HFF-Myc (cell line): Measurements from ENCODE around the gene RBM12.
"Not testable (repeated sequence)": the region's sequence is repeated elsewhere in the genome, so short reads cannot be mapped to it uniquely, and the experiment has no call there.

Source experiments
- DNase-seq: peaks from one replicate; pipeline ENCODE4 v3.0.0-alpha.2; 2011; ENCODE audit warnings: low read depth; ENCODE audit errors: extremely low read depth
- H3K4me3 ChIP-seq: replicated peaks from 2 replicates; pipeline ENCODE4 v1.5.1; 2011; ENCODE audit warnings: low read depth, mild to moderate bottlenecking, control low read depth, low read length
- TF ChIP-seq, protein P1 (sequence below): IDR thresholded peaks from 2 replicates; pipeline ENCODE4 v1.5.1; 2012; ENCODE audit warnings: mild to moderate bottlenecking, low read depth, low read length, control low read depth; ENCODE audit errors: missing control alignments

Gene RBM12

GRCh38 chr20:35664466-35665206 is at the start of gene RBM12, which contains the start of gene CPNE1:
TSS of gene RBM12 (minus strand) at chr20:35664900. CDS start at chr20:35655322, 9,578 bp downstream.
TSS of gene CPNE1 (minus strand) at chr20:35664900. CDS start at chr20:35632923, 31,977 bp downstream.
- DNase-seq: peak; percentile 85
- H3K4me3 ChIP-seq: peak within 1 kb of the TSS; percentile 99
- TF ChIP-seq, protein P1, sequence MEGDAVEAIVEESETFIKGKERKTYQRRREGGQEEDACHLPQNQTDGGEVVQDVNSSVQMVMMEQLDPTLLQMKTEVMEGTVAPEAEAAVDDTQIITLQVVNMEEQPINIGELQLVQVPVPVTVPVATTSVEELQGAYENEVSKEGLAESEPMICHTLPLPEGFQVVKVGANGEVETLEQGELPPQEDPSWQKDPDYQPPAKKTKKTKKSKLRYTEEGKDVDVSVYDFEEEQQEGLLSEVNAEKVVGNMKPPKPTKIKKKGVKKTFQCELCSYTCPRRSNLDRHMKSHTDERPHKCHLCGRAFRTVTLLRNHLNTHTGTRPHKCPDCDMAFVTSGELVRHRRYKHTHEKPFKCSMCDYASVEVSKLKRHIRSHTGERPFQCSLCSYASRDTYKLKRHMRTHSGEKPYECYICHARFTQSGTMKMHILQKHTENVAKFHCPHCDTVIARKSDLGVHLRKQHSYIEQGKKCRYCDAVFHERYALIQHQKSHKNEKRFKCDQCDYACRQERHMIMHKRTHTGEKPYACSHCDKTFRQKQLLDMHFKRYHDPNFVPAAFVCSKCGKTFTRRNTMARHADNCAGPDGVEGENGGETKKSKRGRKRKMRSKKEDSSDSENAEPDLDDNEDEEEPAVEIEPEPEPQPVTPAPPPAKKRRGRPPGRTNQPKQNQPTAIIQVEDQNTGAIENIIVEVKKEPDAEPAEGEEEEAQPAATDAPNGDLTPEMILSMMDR: no peak

GRCh38 chr20:35714127-35714526 is 49.4 kb upstream of the RBM12 start:
- TF ChIP-seq, protein P1: no peak
- no peak overlapping the region for H3K4me3 ChIP-seq
- no peak for DNase-seq

DNA sequence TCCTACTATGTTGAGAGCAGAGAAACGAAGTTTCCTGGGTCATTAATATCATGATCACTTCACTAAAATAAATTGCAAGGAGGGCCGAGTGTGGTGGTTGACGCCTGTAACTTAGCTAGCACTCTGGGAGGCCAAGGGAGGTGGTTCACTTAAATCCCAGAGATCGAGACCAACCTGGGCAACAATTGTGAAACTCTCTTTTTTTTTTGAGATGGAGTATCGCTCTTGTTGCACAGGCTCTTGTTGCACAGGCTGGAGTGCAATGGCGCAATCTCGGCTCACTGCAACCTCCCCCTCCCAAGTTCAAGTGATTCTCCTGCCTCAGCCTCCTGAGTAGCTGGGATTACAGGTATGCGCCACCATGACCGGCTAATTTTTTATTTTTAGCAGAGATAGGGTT is 48.4 kb upstream of the RBM12 start:
- DNase-seq, H3K4me3 ChIP-seq: not testable (repeated sequence)

GRCh38 chr20:35711588-35712209 is 47.0 kb upstream of the RBM12 start:
- no peak for DNase-seq
- TF ChIP-seq, protein P1: no peak
- no peak overlapping the region for H3K4me3 ChIP-seq

DNA sequence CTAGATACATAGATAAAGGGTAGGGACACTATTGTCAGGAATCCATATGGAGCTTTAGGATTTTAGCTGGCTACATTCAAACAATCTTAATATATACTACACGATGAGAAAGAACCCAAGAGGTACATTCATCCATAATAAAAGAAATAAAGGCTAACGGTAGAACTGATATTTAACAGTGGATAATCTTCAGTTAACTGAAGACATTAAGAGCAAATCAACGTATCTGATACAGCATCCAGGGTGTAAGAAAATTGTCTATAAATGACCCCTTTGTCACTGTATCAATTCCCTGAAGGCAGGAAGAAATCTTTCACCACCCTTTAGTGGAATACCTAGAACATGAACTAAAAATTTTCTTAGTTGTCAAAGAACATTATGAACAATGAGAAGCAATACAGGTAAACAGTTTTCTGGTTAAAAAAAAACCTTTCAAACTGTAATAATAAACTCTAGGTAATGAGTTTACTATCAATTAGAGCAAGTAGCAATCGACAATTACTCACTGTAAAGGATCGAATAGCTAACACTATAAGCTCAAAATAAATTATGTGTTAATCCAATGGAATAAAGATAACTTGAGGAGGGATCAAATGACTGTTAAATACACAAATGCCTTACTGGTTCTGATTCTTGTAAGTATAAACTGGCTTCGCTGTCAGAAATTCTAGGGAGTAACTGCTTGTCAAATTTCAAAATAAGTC is 46.3 kb upstream of the RBM12 start:
- TF ChIP-seq, protein P1: no peak
- no peak for DNase-seq
- H3K4me3 ChIP-seq: no peak overlapping the region

GRCh38 chr20:35710039-35710438 is 45.3 kb upstream of the RBM12 start:
- DNase-seq: no peak
- TF ChIP-seq, protein P1: no peak
- no peak overlapping the region for H3K4me3 ChIP-seq

DNA sequence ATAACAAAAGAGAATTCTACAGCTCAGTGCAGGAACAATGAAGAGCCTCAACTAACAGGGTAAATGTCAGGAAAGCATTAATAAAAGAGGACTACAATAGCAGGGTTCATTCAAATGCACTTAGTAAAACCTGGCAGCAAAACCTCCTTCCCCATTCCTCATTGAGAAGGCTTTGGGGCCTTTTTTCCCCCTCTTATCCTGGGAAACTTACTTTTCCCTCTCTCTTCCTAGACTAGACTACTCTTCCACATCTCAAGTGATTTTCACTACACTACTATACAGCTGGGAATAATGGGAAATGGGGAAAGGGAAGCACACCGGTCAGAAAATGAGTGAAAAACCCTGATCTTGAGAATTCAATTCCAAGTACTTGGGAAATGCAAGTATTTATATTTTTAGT is 44.6 kb upstream of the RBM12 start:
- no peak overlapping the region for H3K4me3 ChIP-seq
- TF ChIP-seq, protein P1: no peak
- no peak for DNase-seq
